GM12875 (cell line): ENCODE results near the gene CCNF.

ENCODE experiments used
- H3K4me3 ChIP-seq: one replicate; pipeline ENCODE4 v1.5.1; 2011; ENCODE audit warnings: low read depth, low read length, control low read depth
- CTCF ChIP-seq: IDR thresholded peaks from 2 replicates; pipeline ENCODE4 v1.5.1; 2011; ENCODE audit warnings: low read depth, mild to moderate bottlenecking, control low read depth, inconsistent platforms, low read length, moderate library complexity, borderline replicate concordance; ENCODE audit not compliant: insufficient read depth

Gene CCNF

DNA sequence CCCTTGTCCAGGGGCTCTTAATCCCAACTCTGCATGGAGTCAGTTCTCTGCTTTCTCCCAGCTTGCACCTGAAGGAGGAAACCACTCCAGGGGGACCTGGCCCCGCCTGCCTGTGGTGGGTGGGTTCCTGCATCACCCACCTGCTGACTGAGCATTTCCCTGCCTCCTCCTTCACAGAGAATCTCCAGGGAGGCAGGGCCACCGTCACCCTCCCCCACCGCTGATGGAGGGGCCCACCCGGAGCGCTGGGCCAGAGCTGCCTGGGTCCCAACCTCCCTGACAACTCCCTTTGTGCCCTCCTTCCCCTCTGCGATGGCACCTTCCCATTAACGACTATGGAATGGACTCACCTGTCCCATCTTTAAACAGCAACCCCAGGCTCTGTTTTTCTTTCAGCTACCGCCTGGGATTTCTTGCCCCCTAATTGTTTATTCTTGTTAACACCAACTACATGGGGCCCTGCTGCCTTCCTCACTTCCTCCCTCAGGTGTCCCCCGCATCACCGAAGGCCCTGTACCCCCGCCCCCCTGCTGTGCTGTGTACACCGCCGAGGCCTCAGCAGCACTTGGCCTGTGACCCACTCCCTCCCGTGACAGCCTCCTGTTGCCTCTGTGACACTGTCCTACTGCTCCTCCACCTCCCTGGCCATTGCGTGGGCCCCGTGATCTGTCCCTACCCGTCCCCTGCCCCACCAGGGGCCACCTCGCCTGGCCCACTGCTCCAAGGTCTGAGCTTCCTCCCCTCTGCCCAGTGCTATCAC lies 29.8 kb downstream of the CCNF start:
- peak overlapping the region; percentile 83 for H3K4me3 ChIP-seq
- no peak for TF ChIP-seq CTCF

GRCh38 chr16:2459647-2460390 lies 30.6 kb downstream of the CCNF start, which contains the start of gene TEDC2:
TEDC2 (plus strand) TSS chr16:2460109; CDS start chr16:2460145, 36 bp downstream.
- peak within 1 kb of the TSS; percentile 83 for H3K4me3 ChIP-seq
- no peak for TF ChIP-seq CTCF

DNA sequence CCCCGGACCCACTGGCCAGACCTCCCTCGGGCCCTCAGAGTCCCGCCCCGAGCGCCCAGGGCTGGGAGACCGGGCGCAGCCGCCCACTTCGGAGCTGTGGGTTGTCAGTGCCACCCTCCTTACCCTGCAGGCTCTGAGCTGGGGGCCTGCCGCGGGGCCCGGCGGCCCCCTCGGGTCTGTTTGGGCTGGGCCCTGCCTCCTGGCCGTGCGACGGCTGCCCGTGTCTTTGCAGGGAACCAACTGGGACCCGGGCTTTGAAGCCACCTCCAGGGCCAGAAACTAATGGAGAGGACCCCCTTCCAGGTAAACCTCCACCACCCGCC lies 31.1 kb downstream of the CCNF start:
- peak overlapping the region; percentile 83 for H3K4me3 ChIP-seq
- no peak for TF ChIP-seq CTCF

DNA sequence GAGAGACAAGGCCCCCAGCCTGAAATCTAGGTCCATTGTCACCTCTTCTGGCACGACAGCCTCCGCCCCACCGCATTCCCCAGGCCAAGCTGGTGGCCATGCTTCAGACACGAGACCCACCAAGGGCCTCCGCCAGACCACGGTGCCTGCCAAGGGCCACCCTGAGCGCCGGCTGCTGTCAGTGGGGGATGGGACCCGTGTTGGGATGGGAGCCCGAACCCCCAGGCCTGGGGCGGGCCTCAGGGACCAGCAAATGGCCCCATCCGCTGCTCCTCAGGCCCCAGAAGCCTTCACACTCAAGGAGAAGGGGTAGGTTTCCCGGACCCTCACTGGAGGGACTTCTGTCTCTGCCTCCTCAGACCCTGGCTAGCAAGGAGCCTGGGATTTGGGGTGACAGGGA lies 31.7 kb downstream of the CCNF start:
- H3K4me3 ChIP-seq = peak overlapping the region; percentile 83
- no peak for TF ChIP-seq CTCF

- no peak overlapping the region for H3K4me3 ChIP-seq
- TF ChIP-seq CTCF = no peak
These were observed 33.0 kb downstream of the CCNF start for GRCh38 chr16:2462031-2462866.

DNA sequence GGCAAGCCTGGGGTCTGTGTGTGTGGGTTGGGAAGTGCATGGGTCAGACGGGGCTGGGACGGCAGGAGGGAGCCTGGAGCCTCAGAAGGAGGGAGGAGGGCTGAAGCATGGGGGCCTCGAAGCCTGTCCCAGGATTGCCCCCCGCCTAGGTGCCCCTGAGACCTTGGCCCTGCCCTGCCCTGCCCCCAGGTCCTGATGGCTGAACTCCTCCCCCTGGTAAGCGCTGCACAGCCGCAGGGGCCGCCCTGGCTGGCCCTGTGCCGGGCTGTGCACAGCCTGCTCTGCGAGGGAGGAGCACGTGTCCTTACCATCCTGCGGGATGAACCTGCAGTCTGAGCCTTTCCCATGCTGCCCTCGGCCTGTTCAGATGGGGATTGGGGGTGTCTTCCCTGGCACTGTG lies 35.1 kb downstream of the CCNF start:
- TF ChIP-seq CTCF = no peak

More for the DNA sequence above, 35.1 kb downstream of the CCNF start:
- H3K4me3 ChIP-seq = no peak overlapping the region
